Stomach (tissue), 4 donors: Measurements from ENCODE around the gene DNAH1.

Source experiments
- EP300 ChIP-seq: sonication (generic); formaldehyde crosslinking; IDR thresholded peaks from one replicate; pipeline ENCODE4 v1.6.1; 2017; ENCODE audit warnings: antibody characterized with exemption
- POLR2A ChIP-seq, 4 donors: fragments of 450-650 bp; IDR thresholded peaks; one replicate each; pipeline ENCODE4 v1.6.1; 2016; ENCODE audit warnings: antibody characterized with exemption in 4 of 4, control low read depth in 2 of 4, mild to moderate bottlenecking in 1 of 4, moderate library complexity in 1 of 4
- POLR2AphosphoS5 ChIP-seq, 3 donors: sonication (generic); formaldehyde crosslinking; IDR thresholded peaks; one replicate each; pipeline ENCODE4 v1.6.1; 2016; ENCODE audit warnings: antibody characterized with exemption in 3 of 3
- TF ChIP-seq, protein P1 (sequence below), 7 experiments: fragments of 450-650 bp in 4 of 7; fragments of 200-600 bp in 3 of 7; sonication (generic) in 3 of 7; IDR thresholded peaks; one replicate each; pipeline ENCODE4 v1.5.1; 2016 to 2019; ENCODE audit warnings: antibody characterized with exemption in 7 of 7, control low read depth in 2 of 7, mild to moderate bottlenecking in 1 of 7

DNA sequence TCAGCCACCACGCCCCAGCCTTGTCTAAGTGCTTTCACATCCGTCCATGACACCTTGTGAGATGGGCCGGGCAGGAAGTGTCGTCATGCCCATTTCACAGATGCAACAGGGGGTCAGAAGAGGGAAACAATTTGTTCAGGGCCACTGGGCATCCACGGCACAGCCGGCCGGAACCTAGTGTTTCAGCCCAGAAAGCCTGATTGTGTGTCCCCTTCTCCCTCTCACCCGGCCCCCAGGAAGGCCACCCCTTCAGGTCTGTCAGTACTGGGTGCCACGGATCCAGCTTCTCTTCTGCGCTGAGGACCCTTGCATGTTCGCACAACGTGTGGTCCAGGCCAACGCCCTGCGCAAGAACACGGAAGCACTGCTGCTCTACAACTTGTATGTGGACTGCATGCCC is 15.8 kb downstream of the DNAH1 start:
- TF ChIP-seq, protein P1, sequence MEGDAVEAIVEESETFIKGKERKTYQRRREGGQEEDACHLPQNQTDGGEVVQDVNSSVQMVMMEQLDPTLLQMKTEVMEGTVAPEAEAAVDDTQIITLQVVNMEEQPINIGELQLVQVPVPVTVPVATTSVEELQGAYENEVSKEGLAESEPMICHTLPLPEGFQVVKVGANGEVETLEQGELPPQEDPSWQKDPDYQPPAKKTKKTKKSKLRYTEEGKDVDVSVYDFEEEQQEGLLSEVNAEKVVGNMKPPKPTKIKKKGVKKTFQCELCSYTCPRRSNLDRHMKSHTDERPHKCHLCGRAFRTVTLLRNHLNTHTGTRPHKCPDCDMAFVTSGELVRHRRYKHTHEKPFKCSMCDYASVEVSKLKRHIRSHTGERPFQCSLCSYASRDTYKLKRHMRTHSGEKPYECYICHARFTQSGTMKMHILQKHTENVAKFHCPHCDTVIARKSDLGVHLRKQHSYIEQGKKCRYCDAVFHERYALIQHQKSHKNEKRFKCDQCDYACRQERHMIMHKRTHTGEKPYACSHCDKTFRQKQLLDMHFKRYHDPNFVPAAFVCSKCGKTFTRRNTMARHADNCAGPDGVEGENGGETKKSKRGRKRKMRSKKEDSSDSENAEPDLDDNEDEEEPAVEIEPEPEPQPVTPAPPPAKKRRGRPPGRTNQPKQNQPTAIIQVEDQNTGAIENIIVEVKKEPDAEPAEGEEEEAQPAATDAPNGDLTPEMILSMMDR (IDR thresholded peaks at IDR 0.05): no peak
- TF ChIP-seq POLR2A (IDR thresholded peaks at IDR 0.05) (no peak), POLR2AphosphoS5 (IDR thresholded peaks at IDR 0.05) (no peak), EP300 (no peak)
